ENCODE data around the gene TRMT10B. TPM values are rescaled to one million over a fixed set of nuclear protein-coding genes. Genes with fewer than 3 reads are reported as not detected.

Gene TRMT10B
- total RNA-seq, 1 donor from 2014 or later = 9.8 TPM

GRCh38 chr9:37788332-37788731 is 34.7 kb downstream of the TRMT10B start:
- no peak overlapping the region for H3K27ac Mint-ChIP-seq (ENCODE audit: unreplicated experiment)
- peak overlapping the region; percentile 47 for H3K4me3 Mint-ChIP-seq
- H3K36me3 Mint-ChIP-seq (ENCODE audit: low read depth) = no peaks in the 10 kb centered on the region
- TF ChIP-seq CTCF (conservative IDR thresholded peaks at IDR 0.05) = no peak
- DNase-seq (ENCODE audit: low read depth, low spot score) = no peak
- no peaks in the 10 kb centered on the region for H3K9me3 Mint-ChIP-seq
- H3K27me3 Mint-ChIP-seq (ENCODE audit: low read depth) = no peaks in the 10 kb centered on the region
- peaks cover 20% of the 10 kb centered on the region for H3K4me1 Mint-ChIP-seq

GRCh38 chr9:37790096-37790495 is 36.5 kb downstream of the TRMT10B start:
- peaks cover 5% of the 10 kb centered on the region for H3K4me1 Mint-ChIP-seq
- peaks cover 1% of the 10 kb centered on the region for H3K27me3 Mint-ChIP-seq (ENCODE audit: low read depth)
- no peaks in the 10 kb centered on the region for H3K36me3 Mint-ChIP-seq (ENCODE audit: low read depth)
- DNase-seq (ENCODE audit: low read depth, low spot score) = no peak
- no peak overlapping the region for H3K27ac Mint-ChIP-seq (ENCODE audit: unreplicated experiment)
- peak overlapping the region; percentile 29 for H3K4me3 Mint-ChIP-seq
- H3K9me3 Mint-ChIP-seq = no peaks in the 10 kb centered on the region
- TF ChIP-seq CTCF (conservative IDR thresholded peaks at IDR 0.05) = no peak

- H3K27ac Mint-ChIP-seq (ENCODE audit: unreplicated experiment) = no peak overlapping the region
- TF ChIP-seq CTCF (conservative IDR thresholded peaks at IDR 0.05) = no peak
- H3K9me3 Mint-ChIP-seq = no peaks in the 10 kb centered on the region
- no peak for DNase-seq (ENCODE audit: low read depth, low spot score)
- no peaks in the 10 kb centered on the region for H3K36me3 Mint-ChIP-seq (ENCODE audit: low read depth)
- no peaks in the 10 kb centered on the region for H3K4me1 Mint-ChIP-seq
- no peak overlapping the region for H3K4me3 Mint-ChIP-seq
- H3K27me3 Mint-ChIP-seq (ENCODE audit: low read depth) = peaks cover 5% of the 10 kb centered on the region
Observed at GRCh38 chr9:37792122-37792521, 38.5 kb downstream of the TRMT10B start.

- H3K4me1 Mint-ChIP-seq = peaks cover 10% of the 10 kb centered on the region
Observed at GRCh38 chr9:37796232-37796631, 42.6 kb downstream of the TRMT10B start.

GRCh38 chr9:37798677-37799076 is 45.1 kb downstream of the TRMT10B start:
- Mint-ChIP-seq H3K36me3 (ENCODE audit: low read depth) (no peaks in the 10 kb centered on the region), H3K27ac (ENCODE audit: unreplicated experiment) (no peak overlapping the region), H3K4me1 (peaks cover 30% of the 10 kb centered on the region), H3K27me3 (ENCODE audit: low read depth) (peaks cover 5% of the 10 kb centered on the region), H3K9me3 (no peaks in the 10 kb centered on the region), H3K4me3 (peak overlapping the region; percentile 98)
- no peak for TF ChIP-seq CTCF (conservative IDR thresholded peaks at IDR 0.05)
- no peak for DNase-seq (ENCODE audit: low read depth, low spot score)

More at GRCh38 chr9:37796232-37796631, 42.6 kb downstream of the TRMT10B start:
- Mint-ChIP-seq H3K27ac (ENCODE audit: unreplicated experiment) (no peak overlapping the region), H3K4me3 (peak overlapping the region; percentile 42), H3K9me3 (no peaks in the 10 kb centered on the region), H3K27me3 (ENCODE audit: low read depth) (peaks cover 5% of the 10 kb centered on the region), H3K36me3 (ENCODE audit: low read depth) (no peaks in the 10 kb centered on the region)
- DNase-seq (ENCODE audit: low read depth, low spot score) = no peak
- no peak for TF ChIP-seq CTCF (conservative IDR thresholded peaks at IDR 0.05)

Measured in neural crest cell (in vitro differentiated cells).